WI38 (cell line): ENCODE data around the gene SRPRB.

ENCODE experiments used
- H3K4me3 ChIP-seq: 2 replicates; pipeline ENCODE4 v1.5.1; 2011; ENCODE audit warnings: low read depth, mild to moderate bottlenecking, control low read depth, low read length
- TF ChIP-seq, protein P1 (sequence below): IDR thresholded peaks from 2 replicates; pipeline ENCODE4 v1.5.1; 2012; ENCODE audit warnings: low read depth, mild to moderate bottlenecking, control low read depth, low read length

The SRPRB gene

DNA sequence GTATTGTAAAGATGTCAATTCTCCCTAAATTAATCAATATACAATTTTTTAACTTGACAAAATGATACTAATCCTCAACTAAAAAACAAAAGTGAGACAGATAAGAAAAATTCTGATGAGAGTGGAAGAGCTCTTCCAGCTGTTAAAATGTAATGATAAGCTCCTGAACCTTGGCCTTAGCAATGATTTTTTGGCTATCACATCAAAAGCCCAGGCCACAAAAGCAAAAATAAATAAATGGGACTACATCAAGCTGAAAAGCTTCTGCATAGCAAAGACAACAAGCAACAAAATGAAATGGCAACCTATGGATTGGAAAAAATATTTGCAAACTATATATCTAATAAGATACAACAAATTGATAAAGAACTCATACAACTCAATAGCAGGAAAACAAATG lies 24.0 kb upstream of the SRPRB start:
- no peak overlapping the region for H3K4me3 ChIP-seq
- TF ChIP-seq, protein P1, sequence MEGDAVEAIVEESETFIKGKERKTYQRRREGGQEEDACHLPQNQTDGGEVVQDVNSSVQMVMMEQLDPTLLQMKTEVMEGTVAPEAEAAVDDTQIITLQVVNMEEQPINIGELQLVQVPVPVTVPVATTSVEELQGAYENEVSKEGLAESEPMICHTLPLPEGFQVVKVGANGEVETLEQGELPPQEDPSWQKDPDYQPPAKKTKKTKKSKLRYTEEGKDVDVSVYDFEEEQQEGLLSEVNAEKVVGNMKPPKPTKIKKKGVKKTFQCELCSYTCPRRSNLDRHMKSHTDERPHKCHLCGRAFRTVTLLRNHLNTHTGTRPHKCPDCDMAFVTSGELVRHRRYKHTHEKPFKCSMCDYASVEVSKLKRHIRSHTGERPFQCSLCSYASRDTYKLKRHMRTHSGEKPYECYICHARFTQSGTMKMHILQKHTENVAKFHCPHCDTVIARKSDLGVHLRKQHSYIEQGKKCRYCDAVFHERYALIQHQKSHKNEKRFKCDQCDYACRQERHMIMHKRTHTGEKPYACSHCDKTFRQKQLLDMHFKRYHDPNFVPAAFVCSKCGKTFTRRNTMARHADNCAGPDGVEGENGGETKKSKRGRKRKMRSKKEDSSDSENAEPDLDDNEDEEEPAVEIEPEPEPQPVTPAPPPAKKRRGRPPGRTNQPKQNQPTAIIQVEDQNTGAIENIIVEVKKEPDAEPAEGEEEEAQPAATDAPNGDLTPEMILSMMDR: no peak

DNA sequence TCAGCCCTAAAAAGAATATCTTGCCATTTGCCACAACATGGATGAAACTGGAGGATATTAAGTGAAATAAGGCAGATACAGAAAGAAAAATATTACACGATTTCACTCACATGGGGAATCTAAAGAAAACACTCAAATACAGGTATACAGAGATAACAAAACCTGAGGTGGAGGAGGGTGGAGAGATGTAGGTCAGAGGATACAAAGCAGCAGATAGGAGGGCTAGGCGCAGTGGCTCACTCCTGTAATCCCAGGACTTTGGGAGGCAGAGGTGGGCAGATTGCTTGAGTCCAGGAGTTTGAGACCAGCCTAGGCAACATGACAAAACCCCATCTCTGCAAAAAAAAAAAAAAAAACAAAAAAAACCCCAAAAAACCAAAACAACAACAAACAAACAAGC lies 23.2 kb upstream of the SRPRB start:
- TF ChIP-seq, protein P1: no peak
- H3K4me3 ChIP-seq: no peak overlapping the region

DNA sequence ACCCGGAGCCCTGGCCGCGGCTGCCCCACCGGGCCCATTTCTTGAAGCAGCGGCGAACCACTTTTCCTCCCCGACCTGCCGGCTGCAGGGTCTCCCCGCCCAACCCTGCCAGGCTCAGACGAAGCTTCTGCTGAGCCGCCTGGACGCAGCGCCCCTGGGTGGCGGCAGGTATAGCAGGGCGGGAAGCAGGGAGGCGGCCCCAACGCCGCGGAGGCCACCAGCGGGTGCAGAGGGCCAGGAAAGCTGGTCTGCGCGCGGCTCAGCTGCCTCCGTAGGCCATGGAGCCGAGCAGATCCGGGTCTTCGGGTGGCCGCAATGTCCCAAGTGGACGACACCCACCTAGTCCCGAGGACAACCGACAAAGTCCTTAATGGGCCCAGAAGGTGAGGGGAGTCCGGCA lies 21.9 kb upstream of the SRPRB start:
- TF ChIP-seq, protein P1: no peak
- H3K4me3 ChIP-seq: no peak overlapping the region

DNA sequence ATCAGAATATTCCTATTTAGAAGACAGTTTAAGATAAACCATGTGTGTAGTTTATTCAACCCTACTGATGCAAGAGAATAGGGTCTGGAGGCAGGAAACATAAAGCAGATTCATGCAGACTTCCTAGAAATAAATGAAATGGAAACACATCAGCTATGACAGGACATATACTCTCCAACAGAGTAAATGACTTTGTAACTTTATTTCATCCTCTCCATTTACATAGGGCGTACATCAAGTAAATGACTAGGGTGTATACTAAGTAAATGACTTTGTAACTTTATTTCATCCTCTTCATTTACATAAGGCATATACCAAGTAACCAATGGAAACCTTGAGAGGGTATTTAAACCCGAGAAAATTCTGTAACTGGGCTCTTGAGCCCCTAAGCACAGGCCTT lies 17.6 kb upstream of the SRPRB start:
- TF ChIP-seq, protein P1: no peak
- H3K4me3 ChIP-seq: no peak overlapping the region

DNA sequence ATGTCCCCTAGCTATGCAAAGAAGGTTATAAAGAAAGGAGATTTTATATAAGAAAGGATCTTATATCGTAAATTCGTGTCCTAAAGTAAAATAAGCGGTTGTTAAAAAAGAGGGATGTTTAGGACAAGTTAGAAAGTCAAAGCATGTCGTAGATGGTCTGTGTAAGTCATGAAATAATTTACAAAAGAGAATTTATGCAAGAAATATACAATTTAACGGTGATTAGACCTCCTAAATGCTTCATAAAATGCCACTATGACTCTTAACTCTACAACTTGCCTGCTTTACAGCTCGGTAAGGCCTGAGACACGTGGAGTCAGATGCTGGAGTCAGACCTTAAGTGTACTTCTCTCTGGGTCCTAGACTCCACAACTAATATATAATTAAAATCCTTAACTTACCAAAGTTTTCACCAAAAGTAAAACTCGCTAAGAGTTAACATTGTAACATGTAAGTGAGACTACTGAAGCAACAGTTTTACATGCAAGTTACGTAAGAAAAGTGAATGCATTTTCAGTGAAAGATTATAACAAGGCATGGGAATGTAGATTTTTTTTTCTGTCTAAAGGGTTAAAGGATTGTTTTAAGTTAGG lies 13.3 kb upstream of the SRPRB start:
- TF ChIP-seq, protein P1: no peak
- H3K4me3 ChIP-seq: no peak overlapping the region

DNA sequence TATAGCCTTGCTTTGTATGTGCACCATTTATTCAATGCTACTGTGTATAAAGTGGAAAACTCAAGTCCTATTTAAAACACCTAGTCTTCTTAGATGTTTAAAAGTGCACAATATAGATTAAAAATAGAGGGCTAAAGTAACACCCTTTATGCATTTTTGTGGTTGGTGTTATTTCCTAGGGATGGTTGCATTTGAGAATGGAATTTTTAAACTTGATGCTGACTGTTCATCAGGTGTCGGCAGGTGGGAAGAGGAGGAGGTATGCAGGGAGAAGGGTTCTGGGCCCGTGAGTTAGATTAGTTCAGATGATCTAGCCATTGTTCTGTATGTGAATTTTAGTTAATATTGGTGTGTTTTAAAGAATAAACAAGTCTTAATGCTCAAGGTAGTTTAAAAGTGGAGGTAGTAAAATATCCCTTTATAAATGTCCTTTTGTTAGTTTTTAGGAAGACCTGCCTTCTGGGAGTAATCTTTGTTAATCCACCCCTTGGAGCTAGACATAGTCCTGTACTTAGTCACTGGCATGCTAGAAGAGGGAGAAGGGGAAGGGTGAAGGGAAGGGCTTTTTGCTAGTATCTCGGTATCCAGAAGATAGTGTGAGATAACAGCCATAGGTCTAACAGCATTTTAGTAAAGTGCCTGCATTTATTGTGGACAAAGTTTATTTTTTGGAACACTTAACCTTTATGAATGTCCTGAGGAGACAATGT lies 8.1 kb upstream of the SRPRB start:
- H3K4me3 ChIP-seq: no peak overlapping the region
- TF ChIP-seq, protein P1: no peak

DNA sequence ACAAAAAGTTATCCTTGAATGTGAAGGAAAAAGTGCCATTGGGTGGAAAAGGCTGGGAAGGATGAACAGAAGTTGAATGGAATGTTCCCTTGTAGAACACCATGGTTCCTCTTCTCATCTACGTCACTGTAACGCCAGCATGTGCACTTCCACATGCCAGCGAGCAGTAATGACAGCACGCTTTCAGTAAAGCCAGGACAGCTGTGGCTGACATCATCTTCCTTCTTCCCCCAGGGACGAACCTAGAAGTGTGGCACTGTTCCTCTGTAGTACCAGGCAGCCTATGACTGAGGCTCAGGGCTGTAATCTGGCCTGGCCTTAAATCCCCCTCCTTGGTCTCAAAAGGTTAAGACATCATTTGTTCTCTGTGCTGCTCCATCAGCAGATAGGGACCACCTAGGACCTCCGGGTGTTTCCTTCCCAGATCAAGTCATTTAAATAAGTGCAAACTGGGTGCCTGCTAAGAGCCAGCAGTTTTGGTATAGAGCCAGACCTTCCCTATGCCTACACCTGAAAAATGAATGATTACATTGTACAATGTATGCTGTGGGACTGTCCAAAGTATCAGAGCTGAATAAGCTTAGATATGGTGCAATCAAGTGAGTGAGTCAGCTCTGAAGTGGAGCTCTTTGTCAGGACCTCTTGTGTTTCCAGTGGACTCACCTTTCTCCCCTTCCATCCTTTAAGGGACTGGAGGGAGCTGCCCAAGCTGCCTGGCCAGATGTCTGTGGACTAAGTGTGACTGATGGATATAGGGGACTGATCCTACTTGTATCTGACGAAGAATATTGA lies 5.6 kb upstream of the SRPRB start:
- H3K4me3 ChIP-seq: no peak overlapping the region
- TF ChIP-seq, protein P1: no peak
